Measurements from ENCODE around the gene LGR5.

DNA sequence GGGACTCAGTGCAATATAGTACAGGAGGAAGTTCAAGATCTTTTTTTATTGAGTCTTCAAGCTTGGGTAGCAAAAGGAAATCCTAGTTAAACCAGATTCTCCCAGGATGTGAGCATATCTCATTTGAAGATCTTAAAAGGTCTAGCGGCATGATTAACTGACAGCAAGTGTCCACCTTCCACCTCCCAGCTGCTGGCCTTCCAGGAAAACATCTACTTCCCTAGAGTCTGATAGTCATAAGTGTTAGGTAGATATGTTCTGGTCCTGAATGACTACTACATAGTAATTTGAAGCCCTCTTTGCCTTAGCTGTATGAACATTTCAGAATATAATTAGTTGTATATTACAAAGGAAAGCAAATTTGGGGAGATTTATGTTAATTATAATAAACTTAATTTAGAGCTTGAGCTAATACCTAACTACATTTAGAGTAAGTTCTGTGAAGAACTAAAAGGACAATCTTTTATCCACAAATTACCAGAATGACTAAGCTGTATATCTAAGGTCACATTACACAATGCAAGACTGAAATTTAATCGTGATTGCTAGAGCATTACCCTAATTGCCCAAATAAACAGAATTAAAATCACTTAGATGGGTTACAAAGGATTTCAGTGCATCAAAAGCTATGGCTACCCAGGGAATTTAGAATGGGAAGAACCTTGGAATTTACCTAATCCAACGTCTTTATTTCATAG lies 9.9 kb downstream of the LGR5 start:
- TF ChIP-seq CTCF (IDR thresholded peaks at IDR 0.05) (no peak), RELA (CRISPR knock-in tag; IDR thresholded peaks at IDR 0.05; ENCODE audit: borderline replicate concordance) (no peak), CREM (CRISPR knock-in tag; IDR thresholded peaks at IDR 0.05) (no peak)

Data from WTC11 (cell line).